Thoracic aorta (tissue), 2 donors: ENCODE measurements around the gene IKBKE. TPM values are rescaled to one million over a fixed set of nuclear protein-coding genes. Genes with fewer than 3 reads are reported as not detected.

Experiments
- ATAC-seq: fragments of 150-250 bp; one replicate; pipeline ENCODE4 v1.8.0; 2017; ENCODE audit warnings: low read depth; ENCODE audit not compliant: insufficient number of reproducible peaks, low FRiP score
- DNase-seq: peaks from one replicate; pipeline ENCODE4 v3.0.0-alpha.2; 2020; ENCODE audit warnings: low spot score
- H3K27ac ChIP-seq, 2 donors: fragments of 200-600 bp; sonication (generic); 1 replicate in 1 of 2; 2 replicates in 1 of 2; pipeline ENCODE4 v1.5.1; 2016; ENCODE audit warnings: mild to moderate bottlenecking in 2 of 2, moderate library complexity in 2 of 2
- H3K27me3 ChIP-seq: fragments of 200-600 bp; sonication (generic); replicated peaks from 2 replicates; pipeline ENCODE4 v1.6.0; 2016; ENCODE audit warnings: mild to moderate bottlenecking; ENCODE audit not compliant: insufficient read depth
- H3K36me3 ChIP-seq: fragments of 200-600 bp; sonication (generic); one replicate; pipeline ENCODE4 v1.5.1; 2016
- H3K4me1 ChIP-seq, 2 donors: fragments of 200-600 bp; sonication (generic); 1 replicate in 1 of 2; 2 replicates in 1 of 2; pipeline versions ENCODE4 v1.5.1 to v1.6.0; 2016; ENCODE audit warnings: low read depth in 2 of 2, mild to moderate bottlenecking in 1 of 2; ENCODE audit not compliant: control insufficient read depth in 1 of 2
- H3K4me3 ChIP-seq: fragments of 200-600 bp; sonication (generic); 2 replicates; pipeline ENCODE4 v1.5.1; 2016; ENCODE audit warnings: mild to moderate bottlenecking
- H3K9me3 ChIP-seq: fragments of 200-600 bp; sonication (generic); 2 replicates; pipeline ENCODE4 v1.5.1; 2016
- CTCF ChIP-seq: fragments of 200-600 bp; sonication (generic); IDR thresholded peaks from one replicate; pipeline ENCODE4 v1.5.1; 2019; ENCODE audit warnings: antibody characterized with exemption
- total RNA-seq, 2 donors: library from RNA; depleted of rRNA; stranded (reverse); fragments of >200 nt; gene quantifications; one replicate each; pipeline versions ENCODE4 v1.1.0 to v1.2.3, GENCODE V29; 2016

IKBKE gene
- total RNA-seq, 2 donors from 2014 or later: 5.8 to 16.1 TPM

GRCh38 chr1:206517784-206518183 is 47.5 kb downstream of the IKBKE start:
- no peak for TF ChIP-seq CTCF
- Histone ChIP-seq H3K4me1 (peaks cover 9 to 16% of the 10 kb centered on the region in 2 donors), H3K36me3 (no peaks in the 10 kb centered on the region), H3K27ac (no peak overlapping the region), H3K9me3 (no peaks in the 10 kb centered on the region), H3K4me3 (no peak overlapping the region), H3K27me3 (no peaks in the 10 kb centered on the region)
- DNase-seq: no peak
- no peak for ATAC-seq

GRCh38 chr1:206518206-206518605 is 47.9 kb downstream of the IKBKE start:
- Histone ChIP-seq H3K9me3 (no peaks in the 10 kb centered on the region), H3K27ac (no peak overlapping the region), H3K36me3 (no peaks in the 10 kb centered on the region), H3K27me3 (no peaks in the 10 kb centered on the region), H3K4me3 (no peak overlapping the region), H3K4me1 (peaks cover 5 to 12% of the 10 kb centered on the region in 2 donors)
- no peak for ATAC-seq
- TF ChIP-seq CTCF: no peak
- no peak for DNase-seq

- DNase-seq (no peak), ATAC-seq (no peak)
- H3K36me3 ChIP-seq: no peaks in the 10 kb centered on the region
- H3K4me1 ChIP-seq: peaks cover 2 to 6% of the 10 kb centered on the region in 2 donors
- no peak overlapping the region for H3K27ac ChIP-seq
- no peak overlapping the region for H3K4me3 ChIP-seq
- TF ChIP-seq CTCF: no peak
- no peaks in the 10 kb centered on the region for H3K27me3 ChIP-seq
- H3K9me3 ChIP-seq: no peaks in the 10 kb centered on the region
These were observed 48.5 kb downstream of the IKBKE start for GRCh38 chr1:206518743-206519142.

GRCh38 chr1:206521127-206521526 is 50.9 kb downstream of the IKBKE start:
- no peaks in the 10 kb centered on the region for H3K27me3 ChIP-seq
- H3K36me3 ChIP-seq: no peaks in the 10 kb centered on the region
- no peaks in the 10 kb centered on the region for H3K9me3 ChIP-seq
- TF ChIP-seq CTCF: no peak
- no peak overlapping the region for H3K27ac ChIP-seq
- ATAC-seq: no peak
- H3K4me1 ChIP-seq: no peaks in the 10 kb centered on the region
- no peak for DNase-seq
- no peak overlapping the region for H3K4me3 ChIP-seq

- no peak for TF ChIP-seq CTCF
- Histone ChIP-seq H3K27ac (no peak overlapping the region), H3K9me3 (no peaks in the 10 kb centered on the region), H3K4me3 (no peak overlapping the region), H3K36me3 (no peaks in the 10 kb centered on the region), H3K27me3 (no peaks in the 10 kb centered on the region), H3K4me1 (no peaks in the 10 kb centered on the region)
- no peak for ATAC-seq
- no peak for DNase-seq
These were observed 51.6 kb downstream of the IKBKE start for GRCh38 chr1:206521694-206522402.
